GM15510 (cell line): ENCODE results near the gene PCDHGA5.
A peak's percentile ranks its signal among the peaks of the same experiment; 100 is the strongest.

Experiments used
- POLR2A ChIP-seq: IDR thresholded peaks from 3 replicates; pipeline ENCODE4 v1.6.1; 2011; ENCODE audit warnings: borderline replicate concordance; ENCODE audit not compliant: insufficient read length; ENCODE audit errors: extremely low read depth

PCDHGA5 gene

DNA sequence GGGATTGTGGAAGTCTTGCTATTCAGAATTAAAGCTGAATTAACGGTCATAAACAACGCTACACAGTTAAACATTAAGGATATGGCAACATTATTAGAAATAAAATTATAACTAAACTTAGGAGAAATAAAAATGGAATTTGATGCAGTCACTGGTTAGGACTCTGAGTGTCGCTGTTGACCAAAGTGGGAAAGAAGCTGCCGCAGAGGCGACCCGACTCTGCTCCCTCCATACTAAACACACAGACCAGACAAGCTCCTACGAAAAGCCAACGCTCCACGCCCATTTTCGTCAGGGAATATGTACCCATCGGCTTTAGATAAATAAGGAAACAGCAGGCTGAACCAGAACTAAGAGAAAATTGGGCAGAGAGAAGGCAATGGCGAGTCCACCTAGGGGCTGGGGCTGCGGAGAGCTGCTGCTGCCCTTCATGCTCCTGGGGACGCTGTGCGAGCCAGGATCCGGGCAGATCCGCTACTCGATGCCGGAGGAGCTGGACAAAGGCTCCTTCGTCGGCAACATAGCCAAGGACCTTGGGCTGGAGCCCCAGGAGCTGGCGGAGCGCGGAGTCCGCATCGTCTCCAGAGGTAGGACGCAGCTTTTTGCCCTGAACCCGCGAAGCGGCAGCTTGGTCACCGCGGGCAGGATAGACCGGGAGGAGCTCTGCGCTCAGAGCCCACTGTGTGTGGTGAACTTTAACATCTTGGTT is at the start of gene PCDHGA5:
Gene PCDHGA5 (plus strand): TSS at position 211 of the 709 bp plus-strand sequence. CDS start 169 bp downstream, at position 380.
- TF ChIP-seq POLR2A, result no peak

DNA sequence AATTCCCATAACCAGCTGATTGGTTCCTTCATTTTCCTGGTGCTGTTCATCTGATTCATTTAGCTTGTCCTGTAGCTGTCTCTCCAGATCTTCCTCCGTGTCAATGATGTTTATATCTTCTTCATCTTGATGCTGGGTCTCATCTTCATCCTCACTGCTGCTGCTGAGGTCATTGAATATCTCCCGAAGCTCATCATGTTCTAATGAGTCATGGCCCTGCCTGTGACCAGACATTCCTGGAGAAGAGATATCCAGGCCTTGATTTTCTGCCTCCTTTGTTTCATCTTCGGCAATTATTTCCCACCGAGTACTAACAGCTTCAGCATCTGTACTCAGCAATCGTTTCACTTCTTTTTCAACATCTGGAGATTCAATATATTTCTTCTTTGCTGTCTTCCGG is 44.8 kb upstream of the PCDHGA5 start:
- TF ChIP-seq POLR2A, result no peak

DNA sequence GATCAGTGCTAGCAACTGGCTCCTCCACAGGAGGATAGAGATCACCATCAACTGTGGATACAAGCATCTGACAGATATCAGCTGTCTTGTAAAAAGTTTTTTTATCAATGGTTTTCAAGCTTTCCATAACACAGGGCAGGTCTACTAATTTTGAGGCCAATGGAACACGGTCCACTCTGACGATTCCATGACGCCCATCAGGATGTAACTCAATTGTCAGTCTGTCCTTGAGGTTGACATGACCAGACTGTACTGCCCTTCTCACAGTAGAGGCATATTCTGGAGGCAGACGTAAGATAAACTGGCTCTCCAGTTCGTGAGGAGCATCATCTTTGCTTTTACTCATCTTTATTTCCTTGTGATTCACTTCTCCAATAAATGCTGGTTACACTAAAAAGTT is 44.3 kb upstream of the PCDHGA5 start:
- TF ChIP-seq POLR2A, result no peak

GRCh38 chr5:141320225-141321169 is 43.5 kb upstream of the PCDHGA5 start, which contains the start of gene TAF7:
TSS of gene TAF7 (minus strand) at chr5:141320784. CDS start at chr5:141320044, 740 bp downstream.
- TF ChIP-seq POLR2A, result peak; percentile 97

- no peak for TF ChIP-seq POLR2A
Observed at GRCh38 chr5:141322261-141322660, 41.7 kb upstream of the PCDHGA5 start.

GRCh38 chr5:141326088-141326854 is 37.7 kb upstream of the PCDHGA5 start:
- TF ChIP-seq POLR2A, result no peak

DNA sequence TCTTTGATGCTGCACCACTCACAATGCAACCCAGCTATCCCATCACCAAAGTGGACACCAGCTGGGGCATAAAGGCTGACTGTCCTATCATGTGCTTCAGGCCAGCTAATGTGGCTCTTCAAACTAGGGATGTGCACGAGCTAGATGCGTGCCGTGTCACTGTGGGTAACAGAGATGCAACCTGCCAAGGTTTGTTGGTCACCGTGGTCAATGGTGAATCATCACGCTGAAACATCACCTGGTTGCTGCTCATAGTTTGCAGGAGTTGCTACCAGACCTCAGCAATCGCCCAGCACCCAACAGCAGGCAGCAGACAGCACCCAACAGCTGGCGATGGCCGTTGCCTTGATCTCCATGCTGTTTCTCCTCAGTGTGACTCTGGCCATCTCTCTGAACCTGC is 35.7 kb upstream of the PCDHGA5 start:
- no peak for TF ChIP-seq POLR2A

DNA sequence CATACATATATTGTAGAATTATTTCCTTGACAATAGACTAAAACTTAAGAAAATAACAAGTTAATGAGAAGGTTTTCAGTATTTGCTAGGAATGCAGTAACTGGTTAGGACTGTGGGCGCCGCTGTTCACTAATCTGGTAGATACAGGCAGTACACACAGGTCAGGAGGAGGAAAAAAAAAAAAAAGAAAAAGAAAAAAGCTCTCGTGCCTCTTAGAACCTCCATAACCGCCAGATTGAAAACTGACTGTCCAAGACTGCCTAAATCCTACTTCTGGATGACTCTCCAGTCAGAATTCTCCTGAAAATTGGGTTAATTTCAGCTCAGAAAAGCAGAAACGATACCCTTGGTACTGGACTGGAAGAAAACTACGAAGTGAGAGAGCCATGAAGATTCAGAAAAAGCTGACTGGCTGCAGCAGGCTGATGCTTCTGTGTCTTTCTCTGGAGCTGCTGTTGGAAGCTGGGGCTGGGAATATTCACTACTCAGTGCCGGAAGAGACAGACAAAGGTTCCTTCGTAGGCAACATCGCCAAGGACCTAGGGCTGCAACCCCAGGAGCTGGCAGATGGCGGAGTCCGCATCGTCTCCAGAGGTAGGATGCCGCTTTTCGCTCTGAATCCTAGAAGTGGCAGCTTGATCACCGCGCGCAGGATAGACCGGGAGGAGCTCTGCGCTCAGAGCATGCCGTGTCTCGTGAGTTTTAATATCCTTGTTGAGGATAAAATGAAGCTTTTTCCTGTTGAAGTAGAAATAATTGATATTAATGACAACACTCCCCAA is 33.5 kb upstream of the PCDHGA5 start, which contains the start of gene PCDHGA1:
Gene PCDHGA1 (plus strand): TSS at position 216 of the 782 bp plus-strand sequence.
- no peak for TF ChIP-seq POLR2A

DNA sequence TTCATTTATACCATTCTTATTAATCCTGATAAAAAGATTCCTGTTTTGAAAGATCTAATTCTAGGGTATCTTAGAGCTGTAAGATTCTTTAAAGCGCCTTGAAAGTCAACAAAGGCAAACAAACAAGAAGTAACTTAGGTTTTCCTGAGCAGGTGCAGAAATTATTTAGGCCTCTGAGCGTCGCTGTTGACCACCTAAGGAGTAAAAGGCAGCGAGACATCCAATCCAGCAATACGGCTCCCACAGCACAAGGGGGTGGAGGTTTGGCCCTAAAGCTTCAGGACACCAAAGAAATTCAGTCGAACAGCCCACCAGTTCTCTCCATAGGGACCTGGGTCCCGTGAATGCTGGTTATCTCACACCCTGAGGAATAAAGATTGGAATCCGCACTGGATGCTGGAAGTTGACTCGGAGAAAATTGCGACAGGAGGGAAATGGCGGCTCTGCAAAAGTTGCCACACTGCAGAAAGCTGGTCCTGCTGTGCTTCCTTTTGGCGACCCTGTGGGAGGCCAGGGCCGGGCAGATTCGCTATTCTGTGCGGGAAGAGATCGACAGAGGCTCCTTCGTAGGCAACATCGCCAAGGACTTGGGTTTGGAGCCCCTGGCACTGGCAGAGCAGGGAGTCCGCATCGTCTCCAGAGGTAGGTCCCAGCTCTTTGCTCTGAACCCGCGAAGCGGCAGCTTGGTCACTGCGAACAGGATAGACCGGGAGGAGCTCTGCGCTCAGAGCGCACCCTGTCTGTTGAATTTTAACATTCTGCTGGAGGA is 25.2 kb upstream of the PCDHGA5 start, which contains the start of gene PCDHGA2:
Gene PCDHGA2 (plus strand): TSS at position 223 of the 769 bp plus-strand sequence.
- no peak for TF ChIP-seq POLR2A

DNA sequence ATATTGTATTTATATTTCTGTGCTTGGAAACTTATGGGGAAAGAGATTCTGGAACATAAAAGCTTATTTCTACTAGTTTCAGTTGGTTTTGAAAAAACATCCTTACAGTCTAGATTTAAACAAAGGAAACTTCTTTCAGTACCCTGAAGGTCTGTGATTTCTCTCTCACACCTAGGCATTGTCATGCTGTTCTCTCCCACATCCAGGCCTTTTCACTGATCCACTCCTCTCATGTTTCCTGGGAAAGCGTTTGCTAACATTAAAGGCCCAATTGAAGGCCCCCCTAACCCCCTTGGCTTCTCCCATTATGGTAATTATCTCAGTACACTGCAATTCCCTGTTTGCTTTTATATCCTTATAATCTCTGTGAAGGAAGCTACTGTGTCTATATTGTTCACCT is 21.2 kb upstream of the PCDHGA5 start:
- no peak for TF ChIP-seq POLR2A

DNA sequence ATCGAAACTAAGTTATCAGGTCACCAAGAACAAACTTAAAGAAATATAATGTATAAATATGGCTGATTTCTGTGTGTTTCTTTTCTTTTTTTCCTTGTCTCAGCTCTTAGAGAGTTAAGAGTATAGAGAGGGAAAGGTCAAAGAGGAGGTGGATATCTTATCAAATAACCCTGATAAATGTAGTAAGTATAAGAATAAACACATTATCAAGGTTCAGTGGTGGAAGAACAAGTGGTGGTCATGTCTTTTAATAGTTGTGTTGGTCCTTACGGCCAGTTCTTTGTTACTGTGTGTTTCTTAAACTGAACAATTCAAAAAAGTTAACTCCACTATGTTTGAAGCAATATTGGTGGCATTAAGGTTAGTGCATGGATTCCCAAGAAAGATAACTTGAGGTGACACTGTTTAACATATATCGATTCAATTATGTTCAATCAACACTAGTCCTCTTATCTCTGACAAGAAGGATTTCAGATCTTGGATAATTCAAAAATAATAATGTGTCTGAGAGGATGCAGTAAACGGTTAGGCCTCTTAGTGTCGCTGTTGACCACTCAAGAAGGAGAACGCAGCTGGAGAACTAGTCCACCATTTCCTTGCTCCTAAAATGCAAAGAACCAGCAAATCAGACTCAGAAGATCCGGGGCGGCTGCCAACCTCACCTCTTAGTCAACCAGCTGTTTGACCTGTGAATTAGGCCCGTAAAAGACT is 20.6 kb upstream of the PCDHGA5 start, which contains the start of gene PCDHGA3:
Gene PCDHGA3 (plus strand): TSS at position 588 of the 711 bp plus-strand sequence. CDS start 205 bp downstream, outside the sequence.
- no peak for TF ChIP-seq POLR2A

GRCh38 chr5:141343953-141344463 is 20.0 kb upstream of the PCDHGA5 start:
- TF ChIP-seq POLR2A, result no peak
